Fibroblast of mammary gland (primary cell): ENCODE data around the gene DEFB125.

ENCODE experiments used
- DNase-seq: peaks from one replicate; pipeline ENCODE4 v3.0.0-alpha.2; 2010; ENCODE audit warnings: low read depth
- H3K4me3 ChIP-seq: 2 replicates; pipeline ENCODE4 v1.5.1; 2011; ENCODE audit warnings: low read depth, mild to moderate bottlenecking, low read length, moderate library complexity; ENCODE audit not compliant: control insufficient read depth
- TF ChIP-seq, protein P1 (sequence below): conservative IDR thresholded peaks from 2 replicates; pipeline ENCODE4 v1.5.1; 2011; ENCODE audit warnings: low read depth, low read length, inconsistent platforms; ENCODE audit not compliant: control insufficient read depth, insufficient read depth

Gene DEFB125

DNA sequence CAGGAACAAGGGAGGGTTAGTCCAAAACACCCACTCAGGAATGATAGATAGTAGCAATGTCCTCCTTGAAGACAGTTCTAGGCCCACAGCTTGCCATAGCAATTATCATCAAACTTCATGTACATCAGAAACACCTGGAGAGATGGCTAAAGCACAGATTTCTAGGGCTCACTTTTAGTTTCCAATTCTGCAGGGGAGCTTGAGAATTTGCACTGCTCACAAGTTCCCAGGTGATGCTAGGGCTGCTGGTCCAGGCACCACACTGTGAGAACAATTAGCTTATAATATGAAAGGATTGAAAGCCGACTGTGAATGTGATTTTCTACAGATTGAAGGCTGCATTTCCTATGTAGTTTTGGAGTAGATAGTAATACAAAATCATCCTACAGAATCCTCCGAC, 58.4 kb downstream of the DEFB125 start:
- TF ChIP-seq, protein P1, sequence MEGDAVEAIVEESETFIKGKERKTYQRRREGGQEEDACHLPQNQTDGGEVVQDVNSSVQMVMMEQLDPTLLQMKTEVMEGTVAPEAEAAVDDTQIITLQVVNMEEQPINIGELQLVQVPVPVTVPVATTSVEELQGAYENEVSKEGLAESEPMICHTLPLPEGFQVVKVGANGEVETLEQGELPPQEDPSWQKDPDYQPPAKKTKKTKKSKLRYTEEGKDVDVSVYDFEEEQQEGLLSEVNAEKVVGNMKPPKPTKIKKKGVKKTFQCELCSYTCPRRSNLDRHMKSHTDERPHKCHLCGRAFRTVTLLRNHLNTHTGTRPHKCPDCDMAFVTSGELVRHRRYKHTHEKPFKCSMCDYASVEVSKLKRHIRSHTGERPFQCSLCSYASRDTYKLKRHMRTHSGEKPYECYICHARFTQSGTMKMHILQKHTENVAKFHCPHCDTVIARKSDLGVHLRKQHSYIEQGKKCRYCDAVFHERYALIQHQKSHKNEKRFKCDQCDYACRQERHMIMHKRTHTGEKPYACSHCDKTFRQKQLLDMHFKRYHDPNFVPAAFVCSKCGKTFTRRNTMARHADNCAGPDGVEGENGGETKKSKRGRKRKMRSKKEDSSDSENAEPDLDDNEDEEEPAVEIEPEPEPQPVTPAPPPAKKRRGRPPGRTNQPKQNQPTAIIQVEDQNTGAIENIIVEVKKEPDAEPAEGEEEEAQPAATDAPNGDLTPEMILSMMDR, result no peak
- H3K4me3 ChIP-seq, result no peak overlapping the region
- no peak for DNase-seq
